Cerebellar cortex (tissue), 1 donor: Measurements from ENCODE around the gene HM13.
A peak's percentile ranks its signal among the peaks of the same experiment; 100 is the strongest.
"Not testable (repeated sequence)": the region's sequence is repeated elsewhere in the genome, so short reads cannot be mapped to it uniquely, and the experiment has no call there.

Experiments used
- DNase-seq: peaks from one replicate; pipeline ENCODE4 v3.0.0-alpha.2; 2015; ENCODE audit warnings: low spot score

Gene HM13

DNA sequence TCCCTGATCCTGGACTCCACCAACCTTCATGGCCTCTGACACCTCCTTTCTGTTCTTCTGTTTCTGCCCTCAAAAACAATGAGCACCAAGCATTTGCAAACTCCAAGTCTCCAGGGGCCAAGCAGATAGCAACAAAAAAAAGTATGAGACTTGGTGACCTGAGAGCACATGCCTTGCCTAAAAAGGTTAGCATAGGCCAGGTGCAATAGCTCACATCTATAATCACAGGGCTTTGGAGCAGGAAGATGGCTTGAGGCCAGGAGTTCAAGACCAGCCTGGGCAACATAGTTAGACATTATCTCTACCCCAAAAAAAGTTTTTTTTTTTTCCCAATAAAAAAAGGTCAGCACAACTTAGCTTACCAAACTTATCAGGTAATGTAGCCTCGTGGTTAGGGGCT is 13.7 kb upstream of the HM13 start:
- DNase-seq, result no peak

DNA sequence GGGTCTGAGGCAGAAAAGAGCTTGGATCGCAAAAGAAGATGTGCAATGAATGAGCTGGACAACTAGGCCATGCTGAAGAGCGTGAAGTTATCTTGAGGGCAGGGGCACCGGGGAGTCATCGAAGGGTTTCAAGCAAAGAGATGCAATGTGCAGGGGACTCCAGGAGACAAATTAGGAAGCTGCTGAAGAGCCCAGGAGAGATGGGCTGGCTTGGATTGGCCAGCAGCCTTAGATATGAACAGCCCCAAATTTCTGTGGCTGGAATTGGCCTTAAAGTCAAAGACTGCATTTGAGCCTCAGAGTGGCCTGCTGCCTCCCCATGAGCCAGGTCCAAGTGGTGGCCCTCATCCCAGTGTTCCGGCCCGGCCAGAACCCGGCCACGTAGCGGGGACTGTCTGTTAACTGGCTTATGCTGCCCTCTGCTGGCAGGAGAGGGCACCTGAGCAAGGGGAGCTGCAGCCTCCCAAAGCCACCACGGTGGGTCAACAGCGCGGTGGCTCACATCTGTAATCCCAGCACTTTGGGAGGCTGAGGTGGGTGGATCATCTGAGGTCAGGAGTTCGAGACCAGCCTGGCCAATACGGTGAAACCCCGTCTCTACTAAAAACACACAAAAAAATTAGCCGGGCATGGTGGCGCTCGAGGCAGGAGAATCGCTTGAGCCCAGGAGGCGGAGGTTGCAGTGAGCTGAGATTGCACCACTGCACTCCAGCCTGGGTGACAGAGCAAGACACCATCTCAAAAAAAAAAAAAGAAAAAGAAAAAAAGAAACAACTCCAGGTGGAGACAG is 11.2 kb upstream of the HM13 start:
- peak; percentile 85 for DNase-seq

GRCh38 chr20:31505903-31506302 is 8.3 kb upstream of the HM13 start:
- DNase-seq, result no peak

DNA sequence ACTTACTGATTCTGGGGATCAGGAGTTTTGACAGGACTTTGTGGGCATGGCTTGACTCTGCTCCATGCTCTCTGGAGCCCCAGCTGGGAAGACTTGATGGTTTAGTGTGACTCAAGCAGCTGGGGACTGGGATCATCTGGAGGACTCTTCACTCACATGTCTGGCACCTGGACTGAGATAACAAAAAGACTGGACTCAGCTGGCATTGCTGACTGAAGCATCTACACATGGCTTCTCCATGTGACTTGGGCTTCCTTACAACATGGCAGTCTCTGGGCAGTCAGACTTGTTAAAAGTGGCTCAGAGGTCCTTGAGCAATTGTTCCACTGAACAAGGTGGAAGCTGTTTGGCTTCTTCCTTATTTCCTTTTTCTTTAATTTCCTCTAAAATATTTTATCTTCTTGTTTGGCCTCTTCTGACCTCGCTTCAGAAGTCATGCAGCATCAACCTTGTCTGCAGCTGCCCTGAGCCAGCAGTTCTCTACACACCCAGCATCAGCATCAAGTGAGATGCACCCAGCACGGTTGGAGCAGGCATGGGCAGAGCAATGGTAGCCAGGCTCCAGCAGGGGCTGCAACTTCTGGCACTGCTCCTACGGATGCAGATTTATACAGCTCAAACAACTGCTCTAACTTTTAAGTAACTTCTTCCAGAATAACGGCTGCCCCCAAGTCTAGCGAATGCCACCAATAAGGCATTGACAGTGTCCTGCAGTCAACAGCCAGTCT is 5.6 kb upstream of the HM13 start:
- no peak for DNase-seq

GRCh38 chr20:31515072-31515774 is 981 bp downstream of the HM13 start:
- DNase-seq, result no peak

- no peak for DNase-seq
Measured at GRCh38 chr20:31515775-31516107, 1.5 kb downstream of the HM13 start.

DNA sequence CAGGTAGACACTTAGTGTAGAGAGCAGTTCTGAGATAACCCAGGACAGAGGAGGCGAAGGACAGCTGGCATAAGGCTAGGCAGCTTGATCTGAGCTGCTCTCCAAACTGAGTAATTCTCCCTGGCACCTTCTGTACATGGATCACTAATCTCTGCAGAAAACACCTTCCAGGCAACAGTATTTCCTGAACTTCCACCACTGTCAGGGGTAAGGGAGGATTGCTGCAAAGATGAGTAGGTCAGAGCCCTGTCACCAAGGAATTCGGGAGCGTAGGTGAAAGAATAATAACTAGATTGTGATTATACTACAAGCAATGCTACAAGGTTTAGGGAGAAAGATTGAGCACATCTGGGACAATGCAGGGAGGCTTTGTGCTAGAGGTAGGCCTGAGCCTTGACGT is 1.9 kb downstream of the HM13 start:
- no peak for DNase-seq

DNA sequence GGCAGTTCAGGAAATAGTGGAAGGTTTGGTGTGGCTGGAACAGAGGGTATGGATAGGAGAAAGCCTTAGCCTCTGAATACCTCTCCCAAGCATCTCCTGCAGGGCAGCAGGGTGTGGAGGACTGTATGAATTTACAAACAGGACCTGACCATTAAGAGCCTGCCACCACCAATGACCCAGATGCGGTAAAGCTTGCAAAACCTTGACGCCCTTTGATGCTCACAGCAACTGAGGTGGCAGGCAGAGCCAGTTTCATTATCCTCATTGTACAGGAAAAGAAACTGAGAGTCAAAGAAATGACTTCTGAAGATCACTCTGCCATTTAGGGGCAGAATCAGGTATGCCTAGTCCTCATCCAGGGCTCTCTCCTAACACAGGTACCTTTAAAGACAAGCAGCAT is 2.4 kb downstream of the HM13 start:
- no peak for DNase-seq

DNA sequence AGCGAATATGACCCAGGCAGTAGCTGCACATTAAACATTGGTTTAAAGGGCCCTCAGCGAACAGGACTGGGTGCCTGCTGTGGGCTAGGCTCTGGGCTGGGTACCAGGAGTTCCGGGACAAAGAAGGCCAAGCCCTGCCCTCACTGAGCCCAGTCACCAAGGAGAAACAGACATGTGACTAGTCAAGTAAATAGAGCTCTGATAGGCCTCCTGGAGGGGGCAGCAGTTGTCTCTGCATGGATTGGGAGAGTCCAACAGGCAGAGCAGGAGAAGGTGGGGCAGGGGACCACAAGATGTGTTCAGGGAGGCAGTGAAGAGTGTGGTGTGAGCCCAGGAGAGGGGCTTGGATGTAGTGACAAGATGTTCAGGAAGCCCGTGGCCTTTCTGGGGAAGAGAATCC is 3.1 kb downstream of the HM13 start:
- DNase-seq, result peak; percentile 52

DNA sequence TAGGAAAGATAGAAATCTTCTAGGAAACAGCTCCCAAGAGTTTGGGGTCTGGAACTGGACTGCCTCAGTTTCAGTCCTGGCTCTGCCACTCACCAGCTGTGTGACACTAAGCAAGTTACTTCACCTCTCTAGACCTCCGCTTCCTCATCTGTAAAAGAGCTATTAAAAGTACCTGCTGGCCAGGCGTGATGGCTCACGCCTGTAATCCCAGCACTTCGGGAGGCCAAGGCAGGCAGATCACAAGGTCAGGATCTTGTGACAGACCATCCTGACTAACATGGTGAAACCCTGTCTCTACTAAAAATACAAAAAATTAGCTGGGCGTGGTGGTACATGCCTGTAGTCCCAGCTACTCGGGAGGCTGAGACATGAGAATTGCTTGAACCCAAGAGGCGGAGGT is 7.0 kb downstream of the HM13 start:
- DNase-seq, result not testable (repeated sequence)

DNA sequence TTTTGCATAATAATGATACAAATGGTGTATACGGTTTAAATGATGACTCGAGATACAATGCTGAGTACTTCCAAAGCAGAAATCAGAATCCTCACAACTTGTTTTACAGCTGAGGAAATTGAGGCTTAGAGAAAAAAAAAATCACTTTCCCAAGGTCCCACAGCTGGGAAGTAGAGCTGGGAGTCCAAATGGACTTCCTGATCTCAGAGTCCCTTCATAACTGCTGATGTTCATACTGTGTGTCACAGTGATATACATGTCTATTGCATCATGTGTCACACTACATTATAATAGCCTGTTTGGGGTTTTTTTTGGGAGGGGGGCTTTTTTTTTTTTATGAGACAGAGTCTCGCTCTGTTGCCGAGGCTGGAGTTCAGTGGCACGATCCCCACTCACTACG is 8.5 kb downstream of the HM13 start:
- no peak for DNase-seq

DNA sequence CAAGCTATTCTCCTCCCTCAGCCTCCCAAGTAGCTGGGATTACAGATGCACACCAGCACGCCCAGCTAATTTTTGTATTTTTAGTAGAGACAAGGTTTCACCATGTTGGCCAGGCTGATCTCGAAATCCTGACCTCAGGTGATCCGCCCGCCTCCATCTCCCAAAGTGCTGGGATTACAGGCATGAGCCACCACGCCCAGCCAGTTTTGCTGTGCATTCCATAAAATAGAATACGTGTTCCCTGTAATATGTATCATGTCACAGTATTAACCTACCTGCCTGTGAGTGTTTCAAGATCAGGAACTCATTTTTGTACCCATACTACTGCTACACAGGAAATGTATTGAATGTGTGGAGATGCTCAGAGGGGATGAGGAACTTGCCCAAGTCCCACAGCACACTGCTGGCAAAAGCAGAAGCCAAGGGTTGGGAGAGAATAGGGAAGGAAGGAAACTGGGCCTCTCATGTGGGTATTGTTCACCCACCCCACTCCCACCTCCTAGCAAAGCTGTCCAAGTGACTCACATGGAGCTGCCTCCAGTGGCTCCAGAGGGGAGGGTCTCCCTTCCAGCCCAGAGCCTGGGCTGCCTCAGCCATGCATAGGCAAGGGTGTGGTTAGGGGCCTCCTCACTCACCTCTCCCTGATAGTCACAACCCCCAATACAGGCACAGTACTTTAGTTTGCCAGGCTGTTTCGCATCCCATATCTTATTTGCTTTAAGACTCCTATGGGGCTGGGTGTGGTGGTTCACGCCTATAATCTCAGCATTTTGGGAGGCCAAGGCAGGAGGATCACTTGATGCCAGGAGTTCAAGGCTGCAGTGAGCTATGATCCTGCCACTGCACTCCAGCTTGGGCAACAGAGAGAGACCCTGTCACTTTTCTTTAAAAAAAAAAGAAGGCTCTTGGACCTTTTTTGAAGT is 9.4 kb downstream of the HM13 start:
- DNase-seq, result no peak

DNA sequence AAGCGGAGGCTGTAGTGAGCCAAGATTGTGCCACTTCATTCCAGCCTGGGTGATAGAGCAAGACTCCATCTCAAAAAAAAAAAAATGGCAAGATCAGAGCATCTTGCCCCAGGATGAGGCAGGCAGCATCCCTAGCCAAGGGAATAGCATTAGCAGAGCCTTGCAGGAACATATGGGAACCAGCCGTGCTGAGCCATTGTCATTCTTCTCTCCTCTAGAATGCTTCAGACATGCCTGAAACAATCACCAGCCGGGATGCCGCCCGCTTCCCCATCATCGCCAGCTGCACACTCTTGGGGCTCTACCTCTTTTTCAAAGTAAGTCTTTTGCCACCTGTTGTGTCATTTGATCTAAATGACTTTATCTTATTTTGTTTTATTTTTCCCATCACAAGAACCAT is 13.0 kb downstream of the HM13 start:
- DNase-seq, result no peak

DNA sequence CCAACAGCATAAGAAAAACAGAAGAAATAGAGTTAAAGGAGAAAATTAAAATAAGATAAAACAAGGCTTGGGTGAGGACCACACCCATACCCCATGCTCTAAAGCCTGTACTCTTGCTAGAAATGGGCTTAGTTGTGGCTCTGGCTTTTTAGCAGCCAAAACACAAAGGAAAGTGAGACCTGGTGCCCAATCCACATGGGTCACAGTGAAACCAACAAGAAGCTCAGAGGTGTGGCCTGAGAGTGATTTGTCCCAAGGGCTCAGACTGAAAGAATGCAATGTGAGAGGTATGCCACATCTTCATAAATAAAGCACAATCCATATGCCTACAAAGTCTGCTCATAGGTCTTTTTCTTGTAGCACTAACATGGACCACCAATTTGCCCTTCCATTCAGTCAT is 21.1 kb downstream of the HM13 start:
- no peak for DNase-seq

GRCh38 chr20:31536575-31536974 is 22.3 kb downstream of the HM13 start:
- no peak for DNase-seq

DNA sequence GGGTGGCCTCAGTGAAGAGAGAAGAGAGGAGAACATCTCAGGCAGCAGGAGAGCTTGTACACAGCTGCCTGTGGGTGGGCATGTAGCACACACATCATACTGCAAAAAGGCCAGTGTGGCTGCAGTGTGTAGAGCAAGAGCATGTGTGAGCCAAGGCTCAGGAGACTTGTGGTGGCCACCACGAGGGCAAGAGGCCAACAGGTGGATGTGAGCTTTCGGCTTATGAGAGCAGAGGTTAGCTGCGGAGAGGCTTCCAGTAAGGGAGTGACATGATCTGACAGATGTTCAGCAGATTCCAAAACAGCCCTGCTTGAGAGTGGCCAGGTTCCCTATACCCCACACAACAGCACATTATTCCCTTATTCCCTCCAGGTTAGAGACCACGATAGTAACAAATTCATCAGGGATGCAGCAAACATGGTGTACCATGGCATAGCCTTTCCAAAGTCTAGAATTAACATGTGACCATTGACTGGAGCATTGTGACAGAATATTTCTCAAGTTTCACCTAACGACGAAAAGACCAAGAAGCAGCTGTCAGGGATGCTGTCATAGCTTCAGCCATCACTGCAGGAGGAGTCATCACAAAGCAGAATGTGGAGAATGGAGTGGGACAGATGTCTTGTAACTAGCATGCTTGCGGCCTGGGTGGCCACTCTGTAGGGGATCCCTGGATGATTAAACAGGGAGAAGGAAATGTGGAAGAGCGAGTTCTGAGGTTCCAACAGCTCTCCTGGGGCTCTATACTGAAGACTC is 23.1 kb downstream of the HM13 start:
- DNase-seq, result no peak

GRCh38 chr20:31537890-31538289 is 23.6 kb downstream of the HM13 start:
- DNase-seq, result no peak

DNA sequence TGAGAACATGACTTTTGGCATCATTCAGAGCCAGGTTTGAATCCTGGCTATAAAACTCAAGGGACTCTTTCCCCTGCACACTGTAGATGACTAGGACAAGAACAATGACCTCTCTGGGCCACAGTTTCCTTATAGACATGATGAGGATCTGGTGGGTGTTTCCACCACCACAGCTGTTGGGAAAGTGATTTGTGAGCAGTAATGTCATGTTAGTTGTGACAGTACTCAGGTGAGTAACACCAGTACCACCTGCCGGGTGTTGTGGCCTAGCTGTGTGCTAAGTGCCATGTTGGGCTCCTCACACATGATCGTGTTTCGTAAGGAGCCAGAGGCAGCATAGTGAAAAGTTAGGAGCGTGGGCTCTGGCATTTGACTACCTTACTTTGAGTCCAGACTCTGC is 24.1 kb downstream of the HM13 start:
- DNase-seq, result no peak

DNA sequence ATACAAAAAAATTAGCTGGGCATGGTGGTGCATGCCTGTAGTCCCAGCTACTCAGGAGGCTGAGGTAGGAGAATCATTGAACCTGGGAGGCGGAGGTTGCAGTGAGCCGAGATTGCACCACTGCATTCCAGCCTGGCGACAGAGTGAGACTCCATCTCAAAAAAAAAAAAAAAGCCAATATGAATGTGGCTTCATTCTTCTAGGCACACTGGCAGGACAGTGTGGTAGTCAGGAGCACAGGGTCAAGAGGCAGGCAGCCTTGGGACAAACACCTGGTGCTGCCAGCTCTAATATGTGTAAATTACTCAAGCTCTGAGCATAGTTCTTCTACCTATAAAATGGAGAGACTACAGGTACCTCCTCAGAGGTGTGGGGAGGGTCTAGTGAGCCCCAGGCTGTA is 25.4 kb downstream of the HM13 start:
- not testable (repeated sequence) for DNase-seq

DNA sequence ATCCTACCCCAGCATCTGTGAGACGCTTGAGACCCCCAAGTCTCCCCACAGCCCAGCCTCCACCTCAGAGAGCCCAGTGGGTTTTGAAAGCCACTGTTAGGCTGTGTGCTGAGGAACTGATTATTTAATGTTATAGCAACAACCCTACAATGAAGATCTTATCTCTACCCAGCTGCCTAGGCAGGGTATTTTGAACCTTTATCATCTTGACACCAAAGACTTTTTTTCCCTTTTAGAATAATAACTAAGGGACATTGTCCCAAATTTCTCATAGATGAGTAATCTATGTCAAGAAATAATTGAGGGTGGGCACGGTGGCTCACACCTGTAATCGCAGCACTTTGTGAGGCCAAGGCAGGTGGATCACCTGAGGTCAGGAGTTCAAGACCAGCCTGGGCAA is 26.2 kb downstream of the HM13 start:
- no peak for DNase-seq

DNA sequence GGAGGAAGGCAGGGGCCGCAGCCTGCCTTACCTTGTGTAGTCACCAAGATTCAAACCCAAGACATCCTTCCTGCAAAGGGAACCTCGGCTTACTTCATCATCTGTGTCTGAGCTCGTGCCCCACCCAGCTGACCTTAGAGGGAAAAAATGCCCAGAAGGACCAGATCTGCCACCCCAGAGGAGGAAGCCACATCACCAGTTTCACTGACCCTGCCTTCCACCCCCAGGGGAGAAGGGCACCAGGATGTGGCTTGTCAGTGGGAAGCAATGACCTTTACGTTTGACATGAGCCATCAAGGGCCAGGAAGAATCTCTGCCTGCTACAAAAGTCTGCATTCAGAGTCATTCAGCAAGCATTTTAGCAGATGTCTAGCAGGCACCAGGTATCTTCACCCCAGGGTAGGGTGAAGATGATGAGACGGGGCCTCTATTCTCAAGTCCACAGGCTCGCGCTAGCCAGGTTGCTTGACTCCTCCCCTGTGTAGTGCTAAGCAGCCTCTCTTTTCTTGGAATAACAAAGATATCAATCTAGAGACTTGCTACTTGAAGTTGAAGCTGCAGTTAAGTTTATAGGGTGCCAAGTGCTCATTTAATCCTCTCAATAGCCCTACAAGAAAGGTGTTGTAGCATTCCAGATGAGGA is 28.1 kb downstream of the HM13 start:
- DNase-seq, result no peak
